ENCODE measurements around the gene MRPS2. TPM values are rescaled to one million over a fixed set of nuclear protein-coding genes. Genes with fewer than 3 reads are reported as not detected.
"Not testable (repeated sequence)": the region's sequence is repeated elsewhere in the genome, so short reads cannot be mapped to it uniquely, and the experiment has no call there.

MRPS2 gene
- total RNA-seq, 2 experiments from 2014 or later: 74.0 to 78.8 TPM

DNA sequence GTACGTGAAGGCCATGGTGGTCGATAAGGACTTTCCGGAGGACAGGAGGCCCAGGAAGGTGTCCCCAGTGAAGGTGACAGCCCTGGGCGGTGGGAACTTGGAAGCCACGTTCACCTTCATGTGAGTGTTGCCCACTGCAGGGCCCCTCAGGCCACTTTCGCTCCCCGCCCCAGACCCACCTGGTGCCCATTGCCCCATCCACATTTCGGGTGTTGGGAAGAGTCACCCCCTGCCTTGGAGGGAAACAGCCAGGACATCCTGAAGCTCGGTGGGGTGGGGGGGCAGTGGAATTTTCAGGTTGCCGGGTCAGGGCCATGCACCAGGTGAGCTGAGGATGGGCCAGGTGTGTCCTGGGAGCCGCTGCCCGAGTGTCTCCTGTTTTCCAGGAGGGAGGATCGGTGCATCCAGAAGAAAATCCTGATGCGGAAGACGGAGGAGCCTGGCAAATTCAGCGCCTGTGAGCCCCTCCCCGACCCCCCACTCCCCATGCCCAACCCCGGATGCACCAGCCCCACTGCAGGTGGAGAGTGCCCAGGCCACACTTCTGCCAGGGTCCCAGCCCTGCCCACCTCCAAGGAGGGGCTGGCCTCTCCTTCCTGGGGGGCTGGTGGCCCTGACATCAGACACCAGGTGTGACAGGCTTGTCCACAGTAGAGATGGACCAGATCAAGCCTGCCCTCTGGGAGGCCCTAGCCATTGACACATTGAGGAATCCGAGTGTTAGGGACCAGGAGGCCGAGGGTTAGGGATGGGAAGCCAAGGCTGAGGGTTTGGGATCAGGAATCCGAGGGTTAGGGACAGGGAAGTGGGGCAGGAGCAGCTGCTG lies 46.5 kb downstream of the MRPS2 start:
- not testable (repeated sequence) for H3K27ac Mint-ChIP-seq, H3K36me3 Mint-ChIP-seq, H3K4me3 Mint-ChIP-seq, H3K9me3 Mint-ChIP-seq, H3K27me3 Mint-ChIP-seq, H3K4me1 Mint-ChIP-seq, DNase-seq

DNA sequence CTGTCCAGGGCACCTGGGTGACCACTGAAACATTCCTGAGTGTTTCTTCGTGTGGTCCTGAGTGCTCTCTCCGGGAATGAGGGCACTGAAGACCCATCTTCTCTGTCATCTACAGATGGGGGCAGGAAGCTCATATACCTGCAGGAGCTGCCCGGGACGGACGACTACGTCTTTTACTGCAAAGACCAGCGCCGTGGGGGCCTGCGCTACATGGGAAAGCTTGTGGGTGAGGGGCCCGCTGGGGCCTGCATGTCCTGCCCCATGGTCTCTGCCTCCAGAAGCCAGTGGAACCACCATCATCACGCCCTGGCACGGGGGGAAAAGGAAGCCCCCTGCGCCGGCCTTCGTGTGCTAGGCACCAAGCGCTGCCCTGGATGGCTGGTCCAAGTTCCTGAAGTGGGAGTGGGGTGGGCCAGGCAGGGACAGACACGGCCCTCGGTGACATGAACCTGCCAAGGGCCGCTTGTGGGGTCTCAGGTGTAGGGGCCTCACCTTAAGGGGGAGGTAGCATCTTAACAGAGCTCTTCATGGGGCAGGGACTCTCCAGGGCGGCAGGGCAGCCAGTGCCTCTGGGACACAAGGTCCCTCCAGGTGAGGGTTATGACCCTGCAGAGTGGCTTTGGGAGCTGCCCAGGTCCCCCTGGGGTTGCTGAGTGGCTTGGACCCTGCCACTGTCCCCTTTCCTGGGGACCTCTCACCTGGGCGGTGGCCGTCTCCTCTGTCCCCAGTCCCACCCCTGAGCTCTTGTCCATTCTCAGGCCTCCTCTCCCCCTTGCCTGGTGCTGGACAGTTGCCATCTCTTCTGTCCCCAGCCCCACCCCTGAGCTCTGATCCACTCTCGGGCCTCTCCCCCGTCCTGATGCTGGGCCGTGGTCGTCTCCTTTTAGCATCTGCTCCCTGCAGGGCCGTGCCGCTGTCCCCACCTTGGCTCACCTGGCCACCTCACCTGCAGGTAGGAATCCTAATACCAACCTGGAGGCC lies 47.6 kb downstream of the MRPS2 start:
- Mint-ChIP-seq H3K27ac (no peak overlapping the region), H3K9me3 (no peaks in the 10 kb centered on the region), H3K4me3 (no peak overlapping the region), H3K27me3 (peaks cover 8% of the 10 kb centered on the region), H3K36me3 (no peaks in the 10 kb centered on the region), H3K4me1 (no peaks in the 10 kb centered on the region)
- no peak for DNase-seq

DNA sequence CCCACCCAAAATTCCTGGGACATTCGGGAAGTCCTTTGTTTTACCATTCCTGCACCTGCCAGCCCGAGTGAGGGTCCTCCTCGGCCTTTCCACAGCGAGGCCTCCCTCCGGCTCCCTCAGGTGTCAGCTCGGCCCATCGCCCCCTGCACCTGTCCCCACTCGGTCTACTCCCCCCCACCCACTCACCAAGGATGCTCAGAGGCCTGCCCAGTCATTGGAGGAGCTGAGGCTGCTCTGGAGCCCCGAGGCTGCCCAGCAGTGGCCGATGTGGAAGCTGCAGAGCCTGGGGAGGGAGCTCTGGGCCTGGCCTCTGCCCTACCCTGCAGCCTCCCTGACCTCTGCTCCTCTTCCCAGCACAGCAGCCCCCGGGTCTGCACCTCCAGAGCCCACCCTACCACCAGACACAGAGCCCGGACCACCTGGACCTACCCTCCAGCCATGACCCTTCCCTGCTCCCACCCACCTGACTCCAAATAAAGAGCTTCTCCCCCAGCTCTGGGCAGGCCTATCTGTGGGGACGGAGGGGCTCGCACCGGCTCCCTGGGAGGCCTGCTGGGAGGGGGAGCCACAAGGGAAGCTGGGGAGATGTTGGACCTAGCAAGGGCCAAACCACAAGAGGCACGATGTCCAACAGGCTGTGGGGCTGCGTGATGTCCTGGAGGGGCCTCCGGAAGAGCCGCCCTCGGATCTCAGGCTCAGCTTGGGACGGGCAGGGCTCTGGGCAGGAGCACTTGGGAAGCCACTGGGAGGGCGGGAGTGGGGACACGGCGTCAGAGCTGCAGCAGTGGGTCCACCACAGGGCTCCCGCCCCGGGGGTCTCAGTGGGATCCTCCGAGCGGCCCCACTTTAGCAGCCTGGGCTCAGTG lies 49.2 kb downstream of the MRPS2 start:
- not testable (repeated sequence) for DNase-seq, H3K4me3 Mint-ChIP-seq, H3K9me3 Mint-ChIP-seq, H3K4me1 Mint-ChIP-seq, H3K27ac Mint-ChIP-seq, H3K27me3 Mint-ChIP-seq, H3K36me3 Mint-ChIP-seq

DNA sequence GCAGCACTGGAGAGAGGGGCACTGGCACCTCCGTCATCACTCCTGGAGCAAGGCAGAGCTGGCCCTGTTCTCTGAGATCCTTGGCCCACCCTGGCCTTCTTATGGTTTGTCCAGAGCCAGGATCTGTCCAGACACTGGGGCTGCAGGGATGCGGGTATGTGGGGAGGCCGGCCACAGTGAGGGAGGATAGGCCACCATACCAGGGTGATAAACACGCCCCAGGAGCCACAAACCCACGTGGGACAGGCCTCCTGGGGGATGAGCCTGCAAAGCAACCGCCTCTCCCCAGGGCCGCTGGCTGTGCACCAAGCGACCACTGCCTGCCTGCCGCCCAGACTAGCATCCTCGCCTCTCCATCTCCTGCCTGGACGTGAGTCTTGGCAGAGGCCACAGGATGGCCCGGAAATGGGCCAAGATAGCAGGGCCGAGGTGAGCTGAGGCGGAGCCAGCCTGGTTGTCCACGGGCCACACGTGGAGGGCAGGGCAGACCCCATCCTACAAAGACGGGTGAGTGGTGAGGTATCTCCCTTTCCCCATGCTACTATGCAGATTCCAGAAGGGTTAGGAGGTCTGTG lies 49.9 kb downstream of the MRPS2 start:
- no peak overlapping the region for H3K27ac Mint-ChIP-seq
- DNase-seq: no peak
- H3K4me3 Mint-ChIP-seq: no peak overlapping the region
- no peaks in the 10 kb centered on the region for H3K27me3 Mint-ChIP-seq
- H3K4me1 Mint-ChIP-seq: no peaks in the 10 kb centered on the region
- H3K36me3 Mint-ChIP-seq: no peaks in the 10 kb centered on the region
- H3K9me3 Mint-ChIP-seq: no peaks in the 10 kb centered on the region

DNA sequence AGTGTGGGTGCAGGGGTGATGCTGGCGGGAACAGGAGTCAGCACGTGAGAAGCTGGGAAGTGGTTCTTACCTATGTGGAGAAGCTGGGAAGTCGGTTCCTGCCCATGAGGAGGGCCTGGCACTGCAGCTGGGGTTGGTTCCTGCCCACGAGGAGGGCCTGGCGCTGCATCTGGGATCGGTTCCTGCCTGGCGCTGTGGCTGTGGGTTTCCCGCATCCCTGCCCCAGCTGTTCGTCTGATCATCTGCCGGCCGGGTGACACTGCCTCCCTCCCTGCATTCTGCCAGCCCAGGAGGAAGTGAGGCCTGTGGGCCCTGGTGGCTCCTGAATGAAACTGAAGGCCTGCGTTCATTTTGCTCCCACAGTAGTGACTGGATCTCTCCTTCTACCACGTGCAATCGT lies 50.5 kb downstream of the MRPS2 start:
- Mint-ChIP-seq H3K27ac (no peak overlapping the region), H3K27me3 (no peaks in the 10 kb centered on the region), H3K4me3 (no peak overlapping the region), H3K4me1 (no peaks in the 10 kb centered on the region), H3K9me3 (no peaks in the 10 kb centered on the region), H3K36me3 (no peaks in the 10 kb centered on the region)
- DNase-seq: no peak

DNA sequence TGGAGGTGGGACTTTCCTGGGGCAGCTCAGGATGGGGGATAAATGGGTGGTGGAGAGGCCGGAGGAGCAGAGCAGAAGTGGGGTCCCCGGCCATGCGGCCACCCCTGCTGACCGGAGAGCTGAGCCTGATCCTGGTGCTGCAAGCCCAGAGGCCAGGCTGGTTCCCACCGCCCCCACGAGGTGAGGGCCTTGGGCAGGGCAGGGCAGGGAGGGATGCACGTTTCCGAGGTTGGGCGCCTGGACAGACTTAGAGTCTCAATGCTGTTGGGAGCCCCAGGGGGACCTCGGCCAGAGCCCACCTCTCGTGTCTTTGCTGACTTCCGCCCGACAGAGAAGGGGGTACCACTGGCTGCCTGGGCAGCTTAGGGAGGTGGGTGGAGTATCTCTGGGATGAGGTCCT lies 51.0 kb downstream of the MRPS2 start:
- DNase-seq: no peak
- Mint-ChIP-seq H3K4me3 (no peak overlapping the region), H3K27ac (no peak overlapping the region), H3K36me3 (no peaks in the 10 kb centered on the region), H3K4me1 (no peaks in the 10 kb centered on the region), H3K9me3 (no peaks in the 10 kb centered on the region), H3K27me3 (no peaks in the 10 kb centered on the region)

DNA sequence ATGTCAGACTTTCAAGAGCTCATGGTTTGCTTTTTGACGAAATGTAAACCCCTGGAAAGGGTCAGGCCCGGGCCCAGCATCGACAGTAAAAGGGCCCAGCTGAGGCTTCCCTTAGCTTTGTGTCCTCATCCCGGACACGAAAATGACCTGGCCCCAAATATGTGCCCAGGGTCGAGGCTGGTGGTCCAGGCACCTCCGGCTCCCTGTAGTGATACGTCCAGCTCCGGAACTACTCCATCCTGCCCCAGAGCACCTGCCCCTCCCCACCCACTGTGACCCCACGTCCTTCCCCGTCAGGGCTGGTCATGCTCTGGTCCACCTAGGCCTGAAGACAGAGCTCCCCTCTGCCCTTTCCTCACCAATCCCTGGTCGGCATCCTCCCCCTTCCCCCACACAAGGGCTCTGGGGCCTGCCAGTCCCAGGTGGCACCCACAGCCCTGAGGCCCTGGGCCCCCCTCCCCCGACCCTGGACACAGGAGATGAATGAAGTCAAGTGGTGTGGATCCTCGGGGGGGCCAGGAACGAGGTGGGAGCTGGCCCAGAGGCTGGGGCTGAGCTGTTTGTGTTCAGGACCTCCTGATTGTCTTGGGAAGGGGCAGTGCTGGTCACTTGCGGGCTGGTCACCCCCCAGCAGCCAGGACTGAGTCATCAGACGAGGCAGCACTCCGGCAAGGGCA lies 51.7 kb downstream of the MRPS2 start:
- no peaks in the 10 kb centered on the region for H3K4me1 Mint-ChIP-seq
- no peak for DNase-seq
- no peaks in the 10 kb centered on the region for H3K36me3 Mint-ChIP-seq
- H3K27ac Mint-ChIP-seq: no peak overlapping the region
- no peaks in the 10 kb centered on the region for H3K9me3 Mint-ChIP-seq
- H3K4me3 Mint-ChIP-seq: no peak overlapping the region
- H3K27me3 Mint-ChIP-seq: no peaks in the 10 kb centered on the region

DNA sequence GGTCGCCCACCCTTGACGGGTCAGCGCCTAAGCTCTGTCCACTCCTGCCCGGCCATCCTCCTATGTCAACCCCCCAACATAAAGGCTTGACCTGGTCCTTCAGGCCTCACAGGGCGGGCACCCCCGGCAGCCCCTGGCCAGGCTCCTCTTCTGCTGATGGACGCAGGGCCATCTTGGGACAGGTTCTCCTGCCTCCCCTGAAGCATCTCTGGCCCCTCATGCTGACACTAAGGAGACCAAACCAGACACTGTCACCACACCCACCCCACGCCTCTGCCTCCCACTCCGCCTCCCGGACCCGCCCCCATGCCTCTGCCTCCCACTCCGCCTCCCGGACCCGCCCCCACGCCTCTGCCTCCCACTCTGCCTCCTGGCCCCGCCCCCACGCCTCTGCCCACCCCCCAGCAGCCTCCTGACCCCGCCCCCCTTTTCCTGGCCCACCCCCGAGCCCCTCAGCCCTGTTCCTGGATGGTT lies 52.3 kb downstream of the MRPS2 start:
- Mint-ChIP-seq H3K27ac (no peak overlapping the region), H3K36me3 (no peaks in the 10 kb centered on the region), H3K27me3 (no peaks in the 10 kb centered on the region), H3K4me1 (no peaks in the 10 kb centered on the region), H3K4me3 (no peak overlapping the region), H3K9me3 (no peaks in the 10 kb centered on the region)
- DNase-seq: no peak

Other genes with a start within 250 kb of the MRPS2 start
- gene PPP1R26, start 20.9 kb upstream of the MRPS2 start, total RNA-seq: under 1 TPM; 0.20 to 0.27 TPM
- gene LCN1, start 20.8 kb downstream of the MRPS2 start, total RNA-seq: not detected
- gene OBP2A, start 45.4 kb downstream of the MRPS2 start, total RNA-seq: not detected
- not detected for gene PAEP, start 61.1 kb downstream of the MRPS2 start, total RNA-seq
- gene GLT6D1, start 138.9 kb downstream of the MRPS2 start, total RNA-seq: not detected
- not detected for gene LCN9, start 162.6 kb downstream of the MRPS2 start, total RNA-seq
- not detected for gene SOHLH1, start 198.8 kb downstream of the MRPS2 start, total RNA-seq
- not detected for gene KCNT1, start 201.5 kb downstream of the MRPS2 start, total RNA-seq